HG03196 (cell line): ENCODE results near the gene BAD.

Experiments
- ATAC-seq: cut with Tn5 transposase; IDR thresholded peaks from one replicate; pipeline ENCODE4 v1.9.1; 2021; ENCODE audit not compliant: unreplicated experiment

Gene BAD

DNA sequence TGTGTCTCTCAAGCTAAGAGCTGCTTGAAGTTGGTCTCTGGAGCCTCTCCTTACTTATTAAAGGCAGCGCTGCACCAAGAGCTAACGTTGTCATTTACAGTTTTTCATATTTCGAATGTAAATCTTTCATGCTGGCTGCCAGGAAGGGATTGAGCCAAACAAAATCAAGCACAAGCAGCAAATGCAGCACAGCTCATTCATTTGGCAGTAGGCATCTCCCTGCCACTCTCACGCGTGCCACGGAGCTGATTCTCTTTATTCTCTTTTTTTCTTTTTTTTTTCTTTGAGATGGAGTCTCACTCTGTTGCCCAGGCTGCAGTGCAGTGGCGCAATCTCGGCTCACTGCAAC, 51.5 kb downstream of the BAD start:
- ATAC-seq = no peak

GRCh38 chr11:64232182-64232966, 52.1 kb downstream of the BAD start:
- no peak for ATAC-seq

GRCh38 chr11:64231546-64231945, 52.9 kb downstream of the BAD start:
- no peak for ATAC-seq

DNA sequence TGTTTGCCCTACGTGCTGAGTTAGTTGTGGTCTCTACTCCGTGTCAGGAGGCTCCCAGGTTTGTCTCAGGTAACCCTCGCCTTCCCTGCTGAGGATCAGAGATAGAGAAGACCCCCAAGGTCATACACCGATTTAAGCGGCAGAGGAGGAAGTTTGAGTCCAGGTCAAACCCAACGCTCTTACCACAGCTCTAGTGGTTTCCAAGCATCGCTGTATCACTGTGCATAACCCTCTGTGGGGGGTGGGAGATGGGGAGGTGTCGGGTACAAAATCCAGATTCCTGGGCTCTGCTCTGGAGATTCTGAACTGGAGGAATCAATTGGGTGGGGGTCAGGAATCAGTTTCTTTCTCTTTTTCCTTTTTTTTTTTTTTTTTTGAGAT, 53.5 kb downstream of the BAD start:
- no peak for ATAC-seq

DNA sequence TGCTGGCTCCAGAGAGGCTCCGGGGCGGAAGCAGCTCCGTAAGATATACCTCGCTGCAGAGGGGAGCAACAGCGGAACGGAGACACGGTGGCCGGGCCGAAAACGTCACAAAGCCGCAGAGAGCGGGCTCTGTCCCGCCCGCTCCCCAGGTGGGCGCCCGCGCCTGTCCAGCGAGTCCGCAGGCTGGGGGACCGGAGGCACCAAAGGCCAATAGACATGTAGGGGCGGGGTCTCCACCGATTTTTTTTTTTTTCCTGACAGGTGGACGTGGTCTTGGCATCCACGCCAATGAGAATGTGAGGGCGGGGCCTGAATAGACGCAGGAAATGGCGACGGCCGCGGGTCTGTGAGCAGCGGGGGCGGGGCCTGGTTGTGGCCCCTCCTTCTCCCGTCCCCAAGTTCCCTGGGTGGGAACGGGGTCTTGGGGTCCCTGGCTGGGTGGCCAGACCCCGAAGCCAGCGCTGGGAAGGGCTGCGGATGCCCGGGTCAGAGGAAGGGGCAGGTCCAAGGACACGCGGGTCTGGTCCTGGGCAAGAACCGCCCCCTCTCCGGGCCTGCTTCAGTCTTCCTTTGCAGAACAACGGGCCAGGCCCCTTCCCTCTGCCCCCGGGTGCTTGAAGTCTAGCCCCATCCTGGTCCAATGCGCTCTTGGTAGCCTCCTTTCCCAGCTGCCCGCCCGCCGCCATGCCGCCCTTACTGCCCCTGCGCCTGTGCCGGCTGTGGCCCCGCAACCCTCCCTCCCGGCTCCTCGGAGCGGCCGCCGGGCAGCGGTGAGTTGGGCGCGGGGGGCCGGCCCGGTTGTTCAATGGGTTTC, 54.1 kb downstream of the BAD start, which contains the start of gene DNAJC4:
DNAJC4 (plus strand) TSS at position 378 of the 814 bp plus-strand sequence; CDS start at position 685, 307 bp downstream.
- peak; percentile 44 for ATAC-seq

DNA sequence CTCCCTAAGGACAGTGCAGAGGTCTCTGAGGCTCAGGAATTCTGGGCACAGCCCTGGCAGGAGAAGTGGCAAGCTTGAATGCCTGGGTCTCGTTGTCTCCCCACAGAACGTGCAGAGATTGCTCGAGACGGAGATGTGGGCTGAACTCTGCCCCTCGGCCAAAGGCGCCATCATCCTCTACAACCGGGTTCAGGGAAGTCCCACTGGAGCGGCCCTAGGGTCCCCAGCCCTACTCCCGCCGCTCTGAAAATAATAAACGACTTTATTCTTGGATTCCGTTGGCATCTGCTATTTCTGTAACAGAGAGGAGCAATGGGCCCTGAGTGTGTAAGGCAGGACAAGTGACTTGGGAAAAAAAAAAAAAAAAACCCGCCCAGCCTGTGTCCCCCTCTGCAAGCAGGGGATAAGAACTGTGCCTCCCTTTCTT, 54.7 kb downstream of the BAD start:
- no peak for ATAC-seq

DNA sequence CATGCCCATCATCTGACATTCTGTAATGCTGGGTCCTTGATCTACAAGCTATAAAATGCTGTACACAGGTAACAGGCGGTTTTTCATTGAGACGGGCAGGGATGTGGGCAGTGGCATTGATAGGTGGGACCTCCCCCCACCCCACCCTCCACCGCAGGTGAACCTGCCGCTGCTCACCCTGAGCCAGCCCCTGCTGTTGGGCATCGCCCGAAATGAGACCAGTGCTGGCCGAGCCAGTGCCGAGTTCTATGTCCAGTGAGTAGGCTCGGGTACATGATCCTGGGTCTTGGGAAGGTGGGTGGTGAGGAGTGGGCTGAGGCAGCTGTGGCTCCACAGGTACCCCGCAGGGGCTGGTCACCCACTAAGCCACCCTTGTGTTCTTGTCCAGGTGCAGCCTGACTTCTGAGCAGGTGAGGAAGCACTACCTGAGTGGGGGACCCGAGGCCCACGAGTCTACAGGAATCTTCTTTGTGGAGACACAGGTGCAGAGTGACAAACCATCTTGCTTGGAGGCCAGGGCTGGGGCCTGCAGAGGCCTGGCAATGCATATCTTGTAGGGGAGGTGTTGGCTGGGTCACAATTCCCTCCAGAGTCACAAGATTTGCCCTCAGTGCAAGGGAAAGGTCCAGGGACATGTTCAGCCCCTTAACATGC, 55.2 kb downstream of the BAD start:
- ATAC-seq = no peak

- no peak for ATAC-seq
Observed at GRCh38 chr11:64227405-64227956, 57.0 kb downstream of the BAD start.

DNA sequence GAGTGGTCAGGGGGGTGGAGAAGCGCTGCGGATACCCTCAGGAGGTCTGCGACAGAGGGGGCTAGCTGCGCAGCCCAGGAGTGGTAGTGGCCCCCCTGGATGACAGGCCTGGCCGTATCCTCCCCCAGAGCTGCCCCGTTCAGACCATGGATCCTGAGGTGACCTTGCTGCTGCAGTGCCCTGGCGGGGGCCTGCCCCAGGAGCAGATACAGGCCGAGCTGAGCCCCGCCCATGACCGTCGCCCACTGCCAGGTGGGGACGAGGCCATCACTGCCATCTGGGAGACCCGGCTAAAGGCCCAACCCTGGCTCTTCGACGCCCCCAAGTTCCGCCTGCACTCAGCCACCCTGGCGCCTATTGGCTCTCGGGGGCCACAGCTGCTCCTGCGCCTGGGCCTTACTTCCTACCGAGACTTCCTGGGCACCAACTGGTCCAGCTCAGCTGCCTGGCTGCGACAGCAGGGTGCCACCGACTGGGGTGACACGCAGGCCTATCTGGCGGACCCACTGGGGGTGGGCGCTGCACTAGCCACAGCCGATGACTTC, 57.9 kb downstream of the BAD start:
- ATAC-seq = peak; percentile 23

- peak; percentile 45 for ATAC-seq
Observed at GRCh38 chr11:64225608-64226506, 58.6 kb downstream of the BAD start, which contains the start of the genes NUDT22 and TRPT1. TSS of gene NUDT22 (plus strand) at chr11:64226274. CDS start at chr11:64226653, 379 bp downstream. TSS of gene TRPT1 (minus strand) at chr11:64226186. CDS start at chr11:64225860, 326 bp downstream.

GRCh38 chr11:64224891-64225607, 59.4 kb downstream of the BAD start:
- ATAC-seq = no peak

DNA sequence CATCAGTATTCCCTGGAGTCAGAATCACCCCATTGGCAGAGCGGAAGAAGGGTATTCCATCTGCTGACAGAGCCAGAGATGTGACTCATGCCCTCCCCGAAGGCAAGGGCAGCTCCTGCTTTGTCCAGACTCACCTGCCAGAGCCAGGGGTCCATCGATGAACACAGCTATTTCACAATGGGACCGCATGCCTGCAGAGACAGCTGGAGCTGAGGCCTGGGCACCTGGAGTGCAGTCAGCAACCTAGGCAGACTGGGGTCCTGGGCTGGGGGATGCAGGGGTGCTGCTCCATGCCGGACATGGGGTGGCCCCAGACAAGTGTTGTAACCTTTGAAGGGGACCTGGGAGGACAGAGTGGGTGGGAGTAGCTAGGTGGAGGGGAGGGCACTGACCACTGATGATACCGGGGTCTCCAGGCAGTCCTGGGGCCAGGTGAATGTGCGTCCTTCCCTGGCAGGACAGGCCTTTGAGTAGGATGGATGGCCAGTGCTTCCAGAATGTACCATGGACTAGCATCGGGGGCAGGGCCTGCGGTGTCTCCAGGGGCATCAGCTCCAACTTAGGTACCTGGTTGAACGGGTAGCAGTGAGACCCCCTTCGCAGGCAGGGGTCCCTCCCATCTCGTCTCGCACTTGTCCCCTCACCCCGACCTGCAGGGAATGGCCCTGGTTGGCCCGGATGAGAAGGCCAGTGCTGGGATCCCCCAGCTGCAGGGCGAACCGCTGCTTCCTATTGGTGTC, 60.1 kb downstream of the BAD start:
- ATAC-seq = no peak

DNA sequence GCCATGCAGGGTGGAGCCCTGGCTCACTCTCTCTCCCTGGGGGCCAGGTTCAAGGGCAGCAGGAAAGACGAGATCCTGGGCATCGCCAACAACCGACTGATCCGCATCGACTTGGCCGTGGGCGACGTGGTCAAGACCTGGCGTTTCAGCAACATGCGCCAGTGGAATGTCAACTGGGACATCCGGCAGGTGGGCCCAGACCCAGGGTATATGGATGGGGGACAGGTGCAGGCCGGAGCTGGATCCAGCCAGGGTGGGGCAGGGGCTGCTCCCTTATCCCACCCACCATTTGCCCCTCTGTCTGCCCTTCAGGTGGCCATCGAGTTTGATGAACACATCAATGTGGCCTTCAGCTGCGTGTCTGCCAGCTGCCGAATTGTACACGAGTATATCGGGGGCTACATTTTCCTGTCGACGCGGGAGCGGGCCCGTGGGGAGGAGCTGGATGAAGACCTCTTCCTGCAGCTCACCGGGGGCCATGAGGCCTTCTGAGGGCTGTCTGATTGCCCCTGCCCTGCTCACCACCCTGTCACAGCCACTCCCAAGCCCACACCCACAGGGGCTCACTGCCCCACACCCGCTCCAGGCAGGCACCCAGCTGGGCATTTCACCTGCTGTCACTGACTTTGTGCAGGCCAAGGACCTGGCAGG, 61.3 kb downstream of the BAD start:
- no peak for ATAC-seq

GRCh38 chr11:64222651-64223000, 61.8 kb downstream of the BAD start:
- no peak for ATAC-seq

GRCh38 chr11:64220798-64221197, 63.7 kb downstream of the BAD start:
- ATAC-seq = no peak

DNA sequence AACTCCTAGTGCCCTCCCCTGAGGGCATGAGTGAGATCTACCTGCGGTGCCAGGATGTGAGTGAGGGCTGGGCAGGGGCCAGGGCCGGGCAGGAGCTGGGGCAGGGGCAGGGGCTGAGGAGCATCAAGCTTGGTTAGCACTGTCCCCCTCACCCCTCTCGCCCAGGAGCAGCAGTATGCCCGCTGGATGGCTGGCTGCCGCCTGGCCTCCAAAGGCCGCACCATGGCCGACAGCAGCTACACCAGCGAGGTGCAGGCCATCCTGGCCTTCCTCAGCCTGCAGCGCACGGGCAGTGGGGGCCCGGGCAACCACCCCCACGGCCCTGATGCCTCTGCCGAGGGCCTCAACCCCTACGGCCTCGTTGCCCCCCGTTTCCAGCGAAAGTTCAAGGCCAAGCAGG, 64.2 kb downstream of the BAD start:
- no peak for ATAC-seq
